ENCODE measurements around the gene C16orf87. TPM values are rescaled to one million over a fixed set of nuclear protein-coding genes. Genes with fewer than 3 reads are reported as not detected.

The C16orf87 gene
- total and polyA plus RNA-seq, 9 of the 15 experiments (the other 6 are each of a cell fraction or from before 2014, with no cell fraction given) = 7.8 to 16.7 (median 10.5) TPM

GRCh38 chr16:46828292-46828691, 2.7 kb downstream of the C16orf87 start (continued):
- TF ChIP-seq, protein P1, sequence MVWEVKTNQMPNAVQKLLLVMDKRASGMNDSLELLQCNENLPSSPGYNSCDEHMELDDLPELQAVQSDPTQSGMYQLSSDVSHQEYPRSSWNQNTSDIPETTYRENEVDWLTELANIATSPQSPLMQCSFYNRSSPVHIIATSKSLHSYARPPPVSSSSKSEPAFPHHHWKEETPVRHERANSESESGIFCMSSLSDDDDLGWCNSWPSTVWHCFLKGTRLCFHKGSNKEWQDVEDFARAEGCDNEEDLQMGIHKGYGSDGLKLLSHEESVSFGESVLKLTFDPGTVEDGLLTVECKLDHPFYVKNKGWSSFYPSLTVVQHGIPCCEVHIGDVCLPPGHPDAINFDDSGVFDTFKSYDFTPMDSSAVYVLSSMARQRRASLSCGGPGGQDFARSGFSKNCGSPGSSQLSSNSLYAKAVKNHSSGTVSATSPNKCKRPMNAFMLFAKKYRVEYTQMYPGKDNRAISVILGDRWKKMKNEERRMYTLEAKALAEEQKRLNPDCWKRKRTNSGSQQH (CRISPR knock-in tag; IDR thresholded peaks at IDR 0.05) = no peak
- TF ChIP-seq PREB (CRISPR knock-in tag; IDR thresholded peaks at IDR 0.05) = no peak
- no peak for TF ChIP-seq ZNF444 (CRISPR knock-in tag; IDR thresholded peaks at IDR 0.05)
- TF ChIP-seq, protein P2, sequence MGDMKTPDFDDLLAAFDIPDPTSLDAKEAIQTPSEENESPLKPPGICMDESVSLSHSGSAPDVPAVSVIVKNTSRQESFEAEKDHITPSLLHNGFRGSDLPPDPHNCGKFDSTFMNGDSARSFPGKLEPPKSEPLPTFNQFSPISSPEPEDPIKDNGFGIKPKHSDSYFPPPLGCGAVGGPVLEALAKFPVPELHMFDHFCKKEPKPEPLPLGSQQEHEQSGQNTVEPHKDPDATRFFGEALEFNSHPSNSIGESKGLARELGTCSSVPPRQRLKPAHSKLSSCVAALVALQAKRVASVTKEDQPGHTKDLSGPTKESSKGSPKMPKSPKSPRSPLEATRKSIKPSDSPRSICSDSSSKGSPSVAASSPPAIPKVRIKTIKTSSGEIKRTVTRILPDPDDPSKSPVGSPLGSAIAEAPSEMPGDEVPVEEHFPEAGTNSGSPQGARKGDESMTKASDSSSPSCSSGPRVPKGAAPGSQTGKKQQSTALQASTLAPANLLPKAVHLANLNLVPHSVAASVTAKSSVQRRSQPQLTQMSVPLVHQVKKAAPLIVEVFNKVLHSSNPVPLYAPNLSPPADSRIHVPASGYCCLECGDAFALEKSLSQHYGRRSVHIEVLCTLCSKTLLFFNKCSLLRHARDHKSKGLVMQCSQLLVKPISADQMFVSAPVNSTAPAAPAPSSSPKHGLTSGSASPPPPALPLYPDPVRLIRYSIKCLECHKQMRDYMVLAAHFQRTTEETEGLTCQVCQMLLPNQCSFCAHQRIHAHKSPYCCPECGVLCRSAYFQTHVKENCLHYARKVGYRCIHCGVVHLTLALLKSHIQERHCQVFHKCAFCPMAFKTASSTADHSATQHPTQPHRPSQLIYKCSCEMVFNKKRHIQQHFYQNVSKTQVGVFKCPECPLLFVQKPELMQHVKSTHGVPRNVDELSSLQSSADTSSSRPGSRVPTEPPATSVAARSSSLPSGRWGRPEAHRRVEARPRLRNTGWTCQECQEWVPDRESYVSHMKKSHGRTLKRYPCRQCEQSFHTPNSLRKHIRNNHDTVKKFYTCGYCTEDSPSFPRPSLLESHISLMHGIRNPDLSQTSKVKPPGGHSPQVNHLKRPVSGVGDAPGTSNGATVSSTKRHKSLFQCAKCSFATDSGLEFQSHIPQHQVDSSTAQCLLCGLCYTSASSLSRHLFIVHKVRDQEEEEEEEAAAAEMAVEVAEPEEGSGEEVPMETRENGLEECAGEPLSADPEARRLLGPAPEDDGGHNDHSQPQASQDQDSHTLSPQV (IDR thresholded peaks at IDR 0.05) = no peak
- TF ChIP-seq DACH1 (IDR thresholded peaks at IDR 0.05; ENCODE audit: partially characterized antibody) = no peak
- TF ChIP-seq HDGF (IDR thresholded peaks at IDR 0.05) = no peak
- TF ChIP-seq TEAD4 (IDR thresholded peaks at IDR 0.05; ENCODE audit: low read length) = peak; percentile 50; the same call in 1 of the 2 replicates
- TF ChIP-seq TEAD4 (CRISPR knock-in tag; IDR thresholded peaks at IDR 0.05; ENCODE audit: borderline replicate concordance) = no peak
- no peak for TF ChIP-seq E2F8 (IDR thresholded peaks at IDR 0.05; ENCODE audit: low read depth, partially characterized antibody)
- TF ChIP-seq, protein P3, sequence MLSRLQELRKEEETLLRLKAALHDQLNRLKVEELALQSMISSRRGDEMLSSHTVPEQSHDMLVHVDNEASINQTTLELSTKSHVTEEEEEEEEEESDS (CRISPR knock-in tag; IDR thresholded peaks at IDR 0.05) = no peak
- no peak for TF ChIP-seq BRF1 (IDR thresholded peaks at IDR 0.05; ENCODE audit: borderline replicate concordance, extremely low read depth, insufficient read length)
- TF ChIP-seq, protein P4, sequence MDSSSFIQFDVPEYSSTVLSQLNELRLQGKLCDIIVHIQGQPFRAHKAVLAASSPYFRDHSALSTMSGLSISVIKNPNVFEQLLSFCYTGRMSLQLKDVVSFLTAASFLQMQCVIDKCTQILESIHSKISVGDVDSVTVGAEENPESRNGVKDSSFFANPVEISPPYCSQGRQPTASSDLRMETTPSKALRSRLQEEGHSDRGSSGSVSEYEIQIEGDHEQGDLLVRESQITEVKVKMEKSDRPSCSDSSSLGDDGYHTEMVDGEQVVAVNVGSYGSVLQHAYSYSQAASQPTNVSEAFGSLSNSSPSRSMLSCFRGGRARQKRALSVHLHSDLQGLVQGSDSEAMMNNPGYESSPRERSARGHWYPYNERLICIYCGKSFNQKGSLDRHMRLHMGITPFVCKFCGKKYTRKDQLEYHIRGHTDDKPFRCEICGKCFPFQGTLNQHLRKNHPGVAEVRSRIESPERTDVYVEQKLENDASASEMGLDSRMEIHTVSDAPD (CRISPR knock-in tag; IDR thresholded peaks at IDR 0.05) = no peak
- TF ChIP-seq CBFA2T3 (IDR thresholded peaks at IDR 0.05) = peak; percentile 29; the same call in 1 of the 2 replicates
- no peak for TF ChIP-seq MBD1 (CRISPR knock-in tag; IDR thresholded peaks at IDR 0.05)
